BLaER1 (cell line): ENCODE results near the gene GTPBP1.

Source experiments
- H3K27ac ChIP-seq: shearing (Covaris generic); formaldehyde crosslinking; 2 replicates; pipeline ENCODE4 v1.8.1; 2022
- H3K27me3 ChIP-seq: shearing (Covaris generic); formaldehyde crosslinking; 2 replicates; pipeline ENCODE4 v1.8.1; 2022
- H3K36me3 ChIP-seq: shearing (Covaris generic); formaldehyde crosslinking; 2 replicates; pipeline ENCODE4 v1.8.1; 2022
- H3K4me1 ChIP-seq: shearing (Covaris generic); formaldehyde crosslinking; 2 replicates; pipeline ENCODE4 v1.8.1; 2022
- H3K4me2 ChIP-seq: shearing (Covaris generic); formaldehyde crosslinking; 2 replicates; pipeline ENCODE4 v1.8.1; 2022
- H3K4me3 ChIP-seq: shearing (Covaris generic); formaldehyde crosslinking; 2 replicates; pipeline ENCODE4 v1.8.1; 2022
- H3K9ac ChIP-seq: shearing (Covaris generic); formaldehyde crosslinking; 2 replicates; pipeline ENCODE4 v1.8.1; 2022
- H3K9me3 ChIP-seq: shearing (Covaris generic); formaldehyde crosslinking; 2 replicates; pipeline ENCODE4 v1.8.1; 2022
- H4K20me1 ChIP-seq: shearing (Covaris generic); formaldehyde crosslinking; 2 replicates; pipeline ENCODE4 v1.8.1; 2022
- Cebpa-rat ChIP-seq: shearing (Covaris generic); IDR thresholded peaks from 2 replicates; pipeline ENCODE4 v1.8.1; 2022

GTPBP1 gene

GRCh38 chr22:38705235-38706100, at the start of gene GTPBP1:
Gene GTPBP1 (plus strand): TSS chr22:38705944. CDS start chr22:38705956, 12 bp downstream.
- peaks cover 56% of the 10 kb centered on the region for H3K4me1 ChIP-seq
- peak within 1 kb of the TSS; percentile 94 for H3K4me3 ChIP-seq
- no peak for TF ChIP-seq Cebpa-rat
- no peaks in the 10 kb centered on the region for H3K9me3 ChIP-seq
- H3K9ac ChIP-seq, result peak within 1 kb of the TSS; percentile 96
- no peaks in the 10 kb centered on the region; the same call in 1 of the 2 replicates for H3K27me3 ChIP-seq
- peaks cover 46% of the 10 kb centered on the region for H4K20me1 ChIP-seq
- peak within 1 kb of the TSS; percentile 95 for H3K27ac ChIP-seq
- peaks cover 12% of the 10 kb centered on the region for H3K36me3 ChIP-seq
- H3K4me2 ChIP-seq, result peak within 1 kb of the TSS; percentile 99

- Histone ChIP-seq H3K27ac (peak within 1 kb of the TSS; percentile 99), H3K4me1 (peaks cover 25% of the 10 kb centered on the region), H3K9ac (peak within 1 kb of the TSS; percentile 99), H3K4me2 (peak within 1 kb of the TSS; percentile 98), H3K4me3 (peak within 1 kb of the TSS; percentile 87), H3K27me3 (no peaks in the 10 kb centered on the region), H3K36me3 (peaks cover 5% of the 10 kb centered on the region; the same call in 1 of the 2 replicates), H4K20me1 (peaks cover 12% of the 10 kb centered on the region), H3K9me3 (no peaks in the 10 kb centered on the region)
- TF ChIP-seq Cebpa-rat, result no peak
Measured at GRCh38 chr22:38656256-38657044, 49.3 kb upstream of the GTPBP1 start, which contains the start of the genes CBY1 and FAM227A. Gene CBY1 (plus strand): TSS chr22:38656638. CDS start chr22:38668055, 11,417 bp downstream. Gene FAM227A (minus strand): TSS chr22:38656392. CDS start chr22:38650168, 6,224 bp downstream.

DNA sequence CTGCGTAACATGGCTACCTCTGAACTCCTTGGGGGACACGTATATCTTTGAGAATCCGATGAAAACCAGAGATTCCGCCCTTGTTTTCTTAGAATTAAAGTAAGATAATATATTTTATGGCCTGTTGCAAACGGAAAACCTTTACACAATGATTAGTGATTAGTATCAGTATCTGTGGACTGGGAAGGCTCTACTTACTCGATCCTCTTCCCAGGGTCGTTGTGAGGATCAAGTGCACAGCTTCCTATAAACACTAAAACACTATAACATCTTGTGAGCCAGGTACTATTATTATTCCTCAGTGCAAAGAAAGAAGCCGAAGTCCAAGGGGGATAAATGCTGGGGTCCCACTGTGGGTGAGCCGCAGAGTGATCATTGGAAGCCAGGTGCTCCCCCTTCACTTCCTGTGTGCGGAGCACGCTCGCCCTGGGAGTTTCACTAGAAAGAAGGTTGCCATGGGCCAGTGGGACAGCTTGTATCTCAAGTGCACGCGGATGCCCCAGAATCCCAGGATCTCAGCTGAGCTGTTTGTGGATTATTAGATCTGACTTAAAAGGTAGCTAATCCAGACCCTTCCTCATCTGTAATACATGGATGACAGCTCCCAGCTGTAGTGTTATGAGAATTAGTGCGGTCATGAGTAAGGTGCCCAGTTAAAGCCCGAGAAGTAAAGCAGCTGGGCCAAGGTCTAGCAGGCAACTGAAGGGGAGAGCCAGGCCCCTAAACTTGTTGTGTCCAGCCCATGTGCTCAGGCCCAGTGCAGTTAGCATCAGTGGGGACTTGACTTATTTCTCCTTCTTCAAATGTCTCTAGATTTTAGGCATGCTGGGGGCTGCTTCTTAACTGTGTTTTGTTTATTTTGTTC, 48.5 kb upstream of the GTPBP1 start:
- H3K4me1 ChIP-seq, result peaks cover 25% of the 10 kb centered on the region
- no peak for TF ChIP-seq Cebpa-rat
- H3K27ac ChIP-seq, result peak overlapping the region; percentile 99
- peaks cover 5% of the 10 kb centered on the region; the same call in 1 of the 2 replicates for H3K36me3 ChIP-seq
- H3K9ac ChIP-seq, result peak overlapping the region; percentile 99
- peaks cover 12% of the 10 kb centered on the region for H4K20me1 ChIP-seq
- peak overlapping the region; percentile 98 for H3K4me2 ChIP-seq
- peak overlapping the region; percentile 87 for H3K4me3 ChIP-seq
- H3K9me3 ChIP-seq, result no peaks in the 10 kb centered on the region
- H3K27me3 ChIP-seq, result no peaks in the 10 kb centered on the region

DNA sequence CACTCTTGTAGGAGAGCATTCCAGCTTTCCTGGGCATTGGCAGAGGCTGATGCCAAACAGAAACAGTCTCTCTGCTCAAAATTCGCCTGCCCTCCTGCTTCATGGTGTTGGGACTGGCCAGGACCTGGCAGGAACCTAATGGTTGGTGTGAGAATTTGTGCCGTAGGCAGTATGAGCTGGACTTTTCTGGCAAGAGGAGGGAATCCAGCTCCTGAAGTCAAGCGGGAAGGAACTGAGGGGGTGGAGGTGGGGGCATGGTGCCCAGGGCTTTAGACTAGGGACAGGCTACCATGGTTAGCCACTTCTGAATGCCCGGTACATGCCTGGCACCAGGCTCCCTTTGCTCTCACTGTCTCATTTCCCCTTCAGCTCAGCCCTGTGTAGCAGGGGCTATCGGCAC, 30.9 kb upstream of the GTPBP1 start:
- Histone ChIP-seq H3K36me3 (peaks cover 40% of the 10 kb centered on the region), H4K20me1 (no peaks in the 10 kb centered on the region), H3K4me3 (no peak overlapping the region), H3K9me3 (no peaks in the 10 kb centered on the region), H3K27me3 (no peaks in the 10 kb centered on the region), H3K9ac (no peak overlapping the region), H3K4me2 (no peak overlapping the region), H3K4me1 (no peaks in the 10 kb centered on the region), H3K27ac (no peak overlapping the region)
- TF ChIP-seq Cebpa-rat, result no peak

DNA sequence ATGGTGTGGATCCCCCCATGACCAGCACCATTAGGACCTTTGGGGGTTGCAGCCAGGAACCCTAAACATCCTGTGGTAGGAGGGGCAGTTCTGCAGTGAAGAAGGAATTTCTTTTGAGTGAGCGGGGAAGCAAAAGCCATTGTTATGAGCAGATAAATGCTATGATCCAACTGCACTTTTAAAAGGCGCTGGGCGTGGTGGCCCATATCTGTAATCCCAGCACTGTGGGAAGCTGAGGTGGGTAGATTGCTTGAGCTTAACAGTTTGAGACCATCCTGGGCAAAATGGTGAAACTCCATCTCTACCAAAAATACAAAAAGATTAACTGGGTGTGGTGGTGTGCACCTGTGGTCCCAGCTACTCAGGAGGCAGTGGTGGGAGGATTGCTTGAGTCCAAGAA, 29.9 kb upstream of the GTPBP1 start:
- Histone ChIP-seq H3K4me1 (no peaks in the 10 kb centered on the region), H3K4me3 (no peak overlapping the region), H4K20me1 (no peaks in the 10 kb centered on the region), H3K9me3 (no peaks in the 10 kb centered on the region), H3K27me3 (no peaks in the 10 kb centered on the region), H3K9ac (no peak overlapping the region), H3K36me3 (peaks cover 33% of the 10 kb centered on the region), H3K27ac (no peak overlapping the region), H3K4me2 (no peak overlapping the region)
- TF ChIP-seq Cebpa-rat, result no peak

GRCh38 chr22:38681582-38682335, 24.0 kb upstream of the GTPBP1 start, which contains the start of gene TOMM22:
Gene TOMM22 (plus strand): TSS chr22:38681957. CDS start chr22:38681979, 22 bp downstream.
- Histone ChIP-seq H3K27me3 (no peaks in the 10 kb centered on the region), H3K9me3 (0 out of 2 replicates have a peak, but pooled peaks cover 4% of the 10 kb centered on the region), H3K4me3 (peak within 1 kb of the TSS; percentile 95), H3K9ac (peak within 1 kb of the TSS; percentile 94), H3K4me1 (peaks cover 17% of the 10 kb centered on the region), H3K27ac (peak within 1 kb of the TSS; percentile 84), H4K20me1 (peaks cover 20% of the 10 kb centered on the region; the same call in 1 of the 2 replicates), H3K36me3 (peaks cover 38% of the 10 kb centered on the region), H3K4me2 (peak within 1 kb of the TSS; percentile 96)
- no peak for TF ChIP-seq Cebpa-rat

- Histone ChIP-seq H3K27me3 (no peaks in the 10 kb centered on the region), H3K4me2 (no peak overlapping the region), H3K4me1 (peaks cover 17% of the 10 kb centered on the region), H3K9ac (no peak overlapping the region), H3K4me3 (no peak overlapping the region), H3K9me3 (0 out of 2 replicates have a peak, but pooled peaks cover 4% of the 10 kb centered on the region), H3K36me3 (peaks cover 69% of the 10 kb centered on the region), H3K27ac (no peak overlapping the region), H4K20me1 (peaks cover 29% of the 10 kb centered on the region; the same call in 1 of the 2 replicates)
- no peak for TF ChIP-seq Cebpa-rat
Measured at GRCh38 chr22:38684895-38685294, 20.8 kb upstream of the GTPBP1 start.

DNA sequence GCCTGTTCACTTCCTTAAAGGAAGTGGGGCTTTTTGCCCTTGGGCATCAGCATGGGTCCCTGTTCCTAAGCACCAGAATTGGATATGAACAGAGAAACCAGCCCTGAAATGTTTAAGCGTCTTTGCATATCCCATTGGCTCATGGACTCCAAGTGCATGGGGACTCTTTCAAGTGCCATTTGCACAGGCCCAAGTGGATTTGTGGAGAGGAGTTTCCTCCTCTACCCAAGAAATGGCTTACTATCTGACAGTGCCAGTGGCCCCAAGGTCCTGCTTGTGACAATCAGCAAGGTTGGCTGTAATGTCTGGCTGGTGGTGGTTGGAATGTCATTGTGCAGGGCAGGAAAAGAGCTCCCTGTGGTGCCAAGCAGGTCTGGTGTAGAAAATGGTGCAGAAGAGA, 20.0 kb upstream of the GTPBP1 start:
- H3K36me3 ChIP-seq, result peaks cover 78% of the 10 kb centered on the region

More for the DNA sequence above, 20.0 kb upstream of the GTPBP1 start:
- no peak overlapping the region for H3K9ac ChIP-seq
- TF ChIP-seq Cebpa-rat, result no peak
- H3K9me3 ChIP-seq, result 0 out of 2 replicates have a peak, but pooled peaks cover 4% of the 10 kb centered on the region
- H3K27me3 ChIP-seq, result no peaks in the 10 kb centered on the region
- H3K4me1 ChIP-seq, result peaks cover 17% of the 10 kb centered on the region
- H3K4me3 ChIP-seq, result no peak overlapping the region
- no peak overlapping the region for H3K4me2 ChIP-seq
- no peak overlapping the region for H3K27ac ChIP-seq
- H4K20me1 ChIP-seq, result peaks cover 38% of the 10 kb centered on the region; the same call in 1 of the 2 replicates
